Activated T-cell treated with anti-CD3 and anti-CD28 coated beads, Interleukin-2, amount 50 U/mL, for 24 hours (primary cell): Measurements from ENCODE around the gene SNIP1.
A peak's percentile ranks its signal among the peaks of the same experiment; 100 is the strongest.
"Not testable (repeated sequence)": the region's sequence is repeated elsewhere in the genome, so short reads cannot be mapped to it uniquely, and the experiment has no call there.

Experiments used
- DNase-seq: peaks from one replicate; pipeline ENCODE4 v3.0.0-alpha.2; 2020
- H3K27ac Mint-ChIP-seq: 2 replicates; pipeline ENCODE4 v1.8.0; 2020; ENCODE audit warnings: mild to moderate bottlenecking, mixed read lengths
- H3K27me3 Mint-ChIP-seq: 2 replicates; pipeline ENCODE4 v1.8.0; 2020; ENCODE audit warnings: mixed read lengths
- H3K36me3 Mint-ChIP-seq: 2 replicates; pipeline ENCODE4 v1.8.0; 2020; ENCODE audit warnings: low read depth, mixed read lengths
- H3K4me1 Mint-ChIP-seq: 2 replicates; pipeline ENCODE4 v1.8.0; 2020; ENCODE audit warnings: low read depth, mixed read lengths
- H3K4me3 Mint-ChIP-seq: 2 replicates; pipeline ENCODE4 v1.8.0; 2020; ENCODE audit warnings: mild to moderate bottlenecking, moderate library complexity, mixed read lengths
- H3K9me3 Mint-ChIP-seq: 2 replicates; pipeline ENCODE4 v1.8.0; 2020; ENCODE audit warnings: mixed read lengths

The SNIP1 gene

GRCh38 chr1:37509181-37509580 is 44.9 kb downstream of the SNIP1 start:
- H3K27ac Mint-ChIP-seq = peak overlapping the region; percentile 2
- H3K4me1 Mint-ChIP-seq = peaks cover 48% of the 10 kb centered on the region
- H3K4me3 Mint-ChIP-seq = no peak overlapping the region
- peaks cover 87% of the 10 kb centered on the region for H3K36me3 Mint-ChIP-seq
- DNase-seq = no peak
- H3K27me3 Mint-ChIP-seq = no peaks in the 10 kb centered on the region
- no peaks in the 10 kb centered on the region for H3K9me3 Mint-ChIP-seq

- Mint-ChIP-seq H3K27me3 (no peaks in the 10 kb centered on the region), H3K9me3 (no peaks in the 10 kb centered on the region), H3K4me3 (no peak overlapping the region), H3K4me1 (peaks cover 33% of the 10 kb centered on the region), H3K27ac (no peak overlapping the region), H3K36me3 (peaks cover 84% of the 10 kb centered on the region)
- DNase-seq = no peak
These were observed 47.4 kb downstream of the SNIP1 start for GRCh38 chr1:37506740-37507139.

DNA sequence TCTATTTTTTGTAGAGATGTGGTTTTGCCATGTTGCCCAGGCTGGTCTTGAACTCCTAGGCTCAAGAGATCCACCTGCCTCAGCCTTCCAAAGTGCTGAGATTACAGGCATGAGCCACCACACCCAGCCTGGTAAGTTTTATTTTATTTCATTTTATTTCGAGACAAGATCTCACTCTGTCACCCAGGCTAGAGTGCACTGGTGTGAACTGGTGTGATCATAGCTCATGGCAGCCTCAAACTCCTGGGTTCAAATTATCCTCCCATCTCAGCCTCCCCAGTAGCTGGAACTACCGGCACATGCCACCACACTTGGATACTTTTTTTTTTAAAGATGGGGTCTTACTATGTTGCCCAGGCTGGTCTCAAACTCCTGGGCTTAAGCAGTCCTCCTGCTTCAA is 51.3 kb downstream of the SNIP1 start:
- DNase-seq, H3K9me3 Mint-ChIP-seq, H3K27me3 Mint-ChIP-seq, H3K27ac Mint-ChIP-seq, H3K4me3 Mint-ChIP-seq: not testable (repeated sequence)
- Mint-ChIP-seq H3K36me3 (peaks cover 86% of the 10 kb centered on the region), H3K4me1 (peaks cover 24% of the 10 kb centered on the region)

DNA sequence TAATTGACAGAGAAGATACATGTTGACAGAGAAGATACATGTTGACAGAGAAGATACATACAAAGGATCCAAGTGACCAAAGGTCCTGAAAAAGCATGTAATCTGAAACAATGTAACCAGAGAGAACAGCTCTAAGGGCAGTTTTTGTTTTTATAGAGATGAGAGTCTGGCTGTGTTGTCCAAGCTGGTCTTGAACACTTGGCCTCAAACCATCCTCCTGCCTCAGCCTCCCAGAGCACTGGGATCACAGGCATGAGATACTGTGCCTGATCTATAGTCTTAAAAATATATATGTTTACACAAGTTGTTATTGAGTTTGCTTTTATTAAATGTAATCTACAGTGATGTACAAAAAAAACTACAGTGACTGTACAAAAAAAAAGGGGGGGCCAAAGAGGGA is 52.0 kb downstream of the SNIP1 start:
- H3K27me3 Mint-ChIP-seq = no peaks in the 10 kb centered on the region
- no peaks in the 10 kb centered on the region for H3K9me3 Mint-ChIP-seq
- H3K4me3 Mint-ChIP-seq = no peak overlapping the region
- peak overlapping the region; percentile 72 for H3K27ac Mint-ChIP-seq
- no peak for DNase-seq
- H3K36me3 Mint-ChIP-seq = peaks cover 83% of the 10 kb centered on the region
- H3K4me1 Mint-ChIP-seq = peaks cover 23% of the 10 kb centered on the region

- Mint-ChIP-seq H3K36me3 (peaks cover 79% of the 10 kb centered on the region), H3K9me3 (no peaks in the 10 kb centered on the region), H3K27me3 (no peaks in the 10 kb centered on the region), H3K4me1 (peaks cover 23% of the 10 kb centered on the region), H3K27ac (peak overlapping the region; percentile 72), H3K4me3 (no peak overlapping the region)
- no peak for DNase-seq
These were observed 52.4 kb downstream of the SNIP1 start for GRCh38 chr1:37501661-37502060.

DNA sequence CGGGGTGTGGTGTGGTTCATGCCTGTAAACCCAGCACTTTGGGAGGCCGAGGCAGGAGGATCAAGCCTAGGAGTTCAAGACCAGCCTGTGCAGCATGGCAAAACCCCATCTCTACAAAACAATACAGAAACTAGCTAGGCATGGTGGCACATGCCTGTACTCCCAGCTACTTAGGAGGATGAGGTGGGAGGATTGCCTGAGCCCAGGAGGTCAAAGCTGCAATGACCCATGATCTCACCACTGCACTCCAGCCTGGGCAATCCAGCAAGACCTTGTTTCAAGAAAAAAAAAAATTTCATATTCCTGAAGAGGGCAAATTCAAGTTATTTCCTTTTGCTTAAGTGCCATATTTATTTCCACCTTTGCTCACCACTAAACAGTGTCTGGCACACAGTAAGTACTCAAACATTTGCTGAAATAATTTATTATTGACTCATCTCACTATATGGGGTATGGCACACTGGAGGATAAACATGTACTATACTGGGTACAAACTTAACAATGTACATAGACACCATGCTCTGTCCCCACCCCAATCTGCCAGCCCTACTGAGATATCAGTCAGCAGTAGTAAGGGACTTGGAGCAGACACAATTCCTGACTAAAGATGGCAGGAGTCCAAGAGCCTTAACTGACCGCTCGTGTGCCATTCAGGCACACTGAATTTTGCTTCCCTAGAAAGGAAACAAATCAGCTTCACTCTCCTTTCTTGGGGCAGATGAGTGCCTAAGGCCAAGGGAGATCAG is 55.0 kb downstream of the SNIP1 start:
- H3K27me3 Mint-ChIP-seq = no peaks in the 10 kb centered on the region
- H3K36me3 Mint-ChIP-seq = peaks cover 74% of the 10 kb centered on the region
- H3K4me3 Mint-ChIP-seq = no peak overlapping the region
- peaks cover 24% of the 10 kb centered on the region for H3K4me1 Mint-ChIP-seq
- no peaks in the 10 kb centered on the region for H3K9me3 Mint-ChIP-seq
- H3K27ac Mint-ChIP-seq = peak overlapping the region; percentile 33
- no peak for DNase-seq

DNA sequence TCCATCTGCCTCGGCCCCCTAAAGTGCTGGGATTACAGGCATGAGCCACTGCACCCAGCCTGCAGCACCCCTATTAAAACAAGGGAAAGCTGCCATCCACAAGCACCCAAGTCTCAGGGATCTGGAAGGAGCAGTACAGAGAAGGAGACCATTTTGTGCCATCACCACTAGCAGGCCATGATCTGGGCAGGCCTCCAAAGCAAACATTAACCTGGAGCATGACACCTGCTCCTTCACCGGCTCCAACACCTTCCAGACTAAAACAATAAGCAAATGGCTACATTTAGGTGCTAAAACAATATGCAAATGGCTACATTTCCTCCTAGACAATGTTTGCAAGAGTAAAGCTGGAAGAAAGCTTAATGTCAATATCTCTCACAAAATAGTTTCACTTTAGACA is 56.3 kb downstream of the SNIP1 start:
- Mint-ChIP-seq H3K4me1 (peaks cover 35% of the 10 kb centered on the region), H3K4me3 (no peak overlapping the region), H3K9me3 (no peaks in the 10 kb centered on the region), H3K36me3 (peaks cover 76% of the 10 kb centered on the region), H3K27me3 (no peaks in the 10 kb centered on the region), H3K27ac (no peak overlapping the region)
- no peak for DNase-seq

DNA sequence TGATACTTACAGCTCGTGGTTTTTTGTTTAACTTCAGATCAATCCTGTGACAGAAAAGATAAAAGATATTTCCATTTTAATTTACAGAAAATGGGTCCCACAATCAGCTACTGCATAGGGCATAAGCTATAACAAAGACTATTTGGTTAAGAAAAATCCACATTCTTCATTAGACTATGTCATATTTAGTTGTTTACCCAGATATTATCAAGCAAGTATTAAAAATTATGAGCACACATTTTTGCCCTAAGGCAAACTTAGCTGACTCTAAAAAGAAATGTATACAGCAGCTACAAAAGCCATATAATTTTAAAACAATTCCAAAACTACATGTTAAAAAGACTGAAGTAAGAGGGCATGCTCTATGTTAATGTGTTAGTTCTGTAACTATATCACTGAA is 58.2 kb downstream of the SNIP1 start:
- no peak for DNase-seq
- peak overlapping the region; percentile 29 for H3K27ac Mint-ChIP-seq
- H3K36me3 Mint-ChIP-seq = peaks cover 76% of the 10 kb centered on the region
- no peaks in the 10 kb centered on the region for H3K9me3 Mint-ChIP-seq
- peaks cover 38% of the 10 kb centered on the region for H3K4me1 Mint-ChIP-seq
- H3K4me3 Mint-ChIP-seq = no peak overlapping the region
- H3K27me3 Mint-ChIP-seq = no peaks in the 10 kb centered on the region

DNA sequence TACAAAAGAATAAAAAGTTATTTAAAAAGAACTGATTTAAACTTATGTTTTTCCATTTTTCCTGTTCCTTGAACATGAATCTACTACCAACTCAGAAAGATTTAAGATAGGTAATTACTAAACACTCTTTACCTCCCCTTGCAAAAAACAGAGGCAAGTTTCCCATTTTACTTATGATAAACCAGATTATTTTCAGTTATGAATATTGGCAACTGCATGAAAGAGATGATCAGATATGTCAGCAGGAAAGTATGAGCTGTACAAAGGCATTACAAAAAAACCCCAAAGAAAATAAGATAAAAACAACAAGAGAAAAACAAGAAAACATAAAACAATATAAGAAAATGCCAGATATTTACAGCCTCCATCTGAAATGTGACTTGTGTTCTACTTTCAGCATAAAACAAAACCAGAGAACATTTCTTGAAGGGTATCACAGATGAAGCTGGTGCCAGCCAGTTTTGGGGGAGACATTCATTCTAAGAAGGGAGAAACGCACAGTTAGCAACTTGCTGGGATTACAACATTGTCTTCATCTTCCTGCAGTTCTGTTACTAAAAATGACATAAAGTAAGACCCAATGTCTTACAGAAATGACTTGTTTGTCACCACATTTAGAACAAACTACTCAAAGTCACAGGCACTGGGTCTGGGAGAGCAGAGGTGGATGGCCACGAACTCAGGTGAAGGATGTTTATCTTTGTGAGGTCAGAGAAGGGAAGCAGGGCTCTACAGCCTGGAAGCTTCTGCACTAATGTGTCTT is 60.6 kb downstream of the SNIP1 start:
- Mint-ChIP-seq H3K4me1 (peaks cover 31% of the 10 kb centered on the region), H3K36me3 (peaks cover 68% of the 10 kb centered on the region), H3K4me3 (no peak overlapping the region), H3K9me3 (no peaks in the 10 kb centered on the region), H3K27ac (peak overlapping the region; percentile 93), H3K27me3 (no peaks in the 10 kb centered on the region)
- DNase-seq = no peak

GRCh38 chr1:37487619-37487984 is 66.5 kb downstream of the SNIP1 start:
- peaks cover 63% of the 10 kb centered on the region for H3K36me3 Mint-ChIP-seq
- H3K4me3 Mint-ChIP-seq = no peak overlapping the region
- H3K27me3 Mint-ChIP-seq = no peaks in the 10 kb centered on the region
- H3K9me3 Mint-ChIP-seq = no peaks in the 10 kb centered on the region
- DNase-seq = no peak
- peak overlapping the region; percentile 66 for H3K27ac Mint-ChIP-seq
- H3K4me1 Mint-ChIP-seq = peaks cover 20% of the 10 kb centered on the region

- Mint-ChIP-seq H3K27me3 (no peaks in the 10 kb centered on the region), H3K27ac (peak overlapping the region; percentile 66), H3K4me3 (no peak overlapping the region), H3K9me3 (no peaks in the 10 kb centered on the region), H3K4me1 (peaks cover 25% of the 10 kb centered on the region), H3K36me3 (peaks cover 63% of the 10 kb centered on the region)
- DNase-seq = peak; percentile 90
These were observed 67.1 kb downstream of the SNIP1 start for GRCh38 chr1:37486680-37487618.

- DNase-seq = no peak
- Mint-ChIP-seq H3K27ac (peak overlapping the region; percentile 66), H3K4me3 (no peak overlapping the region), H3K27me3 (no peaks in the 10 kb centered on the region), H3K36me3 (peaks cover 66% of the 10 kb centered on the region), H3K4me1 (peaks cover 33% of the 10 kb centered on the region), H3K9me3 (no peaks in the 10 kb centered on the region)
These were observed 68.0 kb downstream of the SNIP1 start for GRCh38 chr1:37485902-37486679.
